Amniotic stem cell (primary cell): ENCODE measurements around the gene PROM1.

Experiments
- DNase-seq: peaks from one replicate; lab custom pipeline; 2025; lab: John Stamatoyannopoulos, UW

The PROM1 gene

GRCh38 chr4:16065066-16065465 is 18.8 kb downstream of the PROM1 start:
- no peak for DNase-seq

DNA sequence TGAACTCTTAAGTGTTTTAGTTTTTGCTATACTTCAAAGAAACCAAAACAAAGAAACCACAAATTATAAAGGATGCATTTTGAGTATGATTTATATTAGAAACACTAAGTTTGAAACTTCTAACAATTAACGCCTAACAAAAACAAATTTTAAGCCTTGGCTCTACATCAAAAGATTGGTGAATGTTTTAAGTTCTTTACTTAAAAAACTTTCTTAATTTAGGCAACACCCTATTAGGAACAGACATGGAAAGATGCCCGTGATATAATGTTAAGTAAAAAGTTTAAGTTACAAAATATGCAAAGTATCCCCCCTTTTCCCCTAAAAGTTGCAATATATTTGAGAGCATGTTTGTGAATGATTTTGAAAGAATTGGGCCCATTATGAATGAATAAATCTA is 21.2 kb downstream of the PROM1 start:
- DNase-seq: no peak

- no peak for DNase-seq
Measured at GRCh38 chr4:16056681-16057385, 27.0 kb downstream of the PROM1 start.

GRCh38 chr4:16055873-16056272 is 27.9 kb downstream of the PROM1 start:
- DNase-seq: no peak

- no peak for DNase-seq
Measured at GRCh38 chr4:16055471-16055870, 28.4 kb downstream of the PROM1 start.

GRCh38 chr4:16052939-16053338 is 30.9 kb downstream of the PROM1 start:
- no peak for DNase-seq

- DNase-seq: no peak
Measured at GRCh38 chr4:16051980-16052379, 31.8 kb downstream of the PROM1 start.

DNA sequence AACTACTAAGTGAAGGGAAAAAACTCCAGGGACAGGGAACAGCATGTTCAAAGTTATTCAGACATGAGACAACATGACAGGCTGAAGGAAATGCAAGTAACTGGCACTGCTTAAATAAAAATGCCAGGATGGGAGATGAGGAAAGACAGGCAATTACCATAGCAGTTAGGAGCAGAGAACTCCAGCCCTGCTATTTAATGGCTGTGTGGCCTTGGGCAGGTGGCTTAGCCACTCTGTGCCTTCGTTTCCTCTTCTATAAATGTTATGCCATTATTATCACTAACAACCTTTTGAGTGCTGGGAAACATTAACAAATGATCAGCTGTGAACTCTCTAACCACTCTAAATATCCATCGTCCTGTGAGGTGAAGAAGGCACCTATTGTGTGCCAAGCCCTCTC is 32.7 kb downstream of the PROM1 start:
- no peak for DNase-seq

- no peak for DNase-seq
Measured at GRCh38 chr4:16050669-16051068, 33.2 kb downstream of the PROM1 start.

DNA sequence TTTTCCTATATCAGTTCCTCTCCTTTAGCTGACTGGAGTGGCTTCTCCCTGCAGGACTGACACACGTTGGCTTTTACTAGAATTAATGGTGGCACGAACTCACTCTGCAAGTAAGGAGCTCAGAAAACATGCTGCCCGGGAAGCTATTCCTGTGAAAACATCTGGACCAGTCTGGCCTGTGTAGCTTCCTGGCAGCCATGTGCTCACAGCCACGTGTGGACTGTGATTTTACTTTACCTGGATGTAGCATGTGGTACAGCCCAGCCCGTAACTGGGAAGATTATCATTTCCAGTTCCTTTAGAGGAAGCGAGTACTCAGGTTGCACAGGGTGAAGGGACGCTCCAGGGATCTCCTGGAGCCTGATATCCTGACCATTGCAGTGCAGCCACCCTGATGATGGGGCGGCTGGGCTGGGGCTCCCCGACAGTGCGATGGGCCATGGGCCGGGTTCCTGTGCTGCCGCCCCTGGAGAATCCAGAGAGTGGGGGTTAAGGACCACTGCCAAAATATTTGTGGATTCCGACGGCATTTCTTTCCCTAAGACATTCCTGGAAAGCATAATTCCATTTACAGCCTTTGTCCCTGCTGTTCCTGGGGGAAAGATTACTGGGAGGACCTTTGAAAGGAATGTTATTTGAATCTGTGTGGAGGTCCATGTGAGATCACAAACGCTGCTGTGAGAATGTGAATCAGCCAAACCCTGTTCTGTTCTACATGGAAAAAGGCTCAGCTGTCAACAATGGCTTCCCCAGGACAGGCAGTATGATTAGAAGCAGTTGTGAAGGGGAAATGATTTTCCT is 35.0 kb downstream of the PROM1 start:
- DNase-seq: no peak

DNA sequence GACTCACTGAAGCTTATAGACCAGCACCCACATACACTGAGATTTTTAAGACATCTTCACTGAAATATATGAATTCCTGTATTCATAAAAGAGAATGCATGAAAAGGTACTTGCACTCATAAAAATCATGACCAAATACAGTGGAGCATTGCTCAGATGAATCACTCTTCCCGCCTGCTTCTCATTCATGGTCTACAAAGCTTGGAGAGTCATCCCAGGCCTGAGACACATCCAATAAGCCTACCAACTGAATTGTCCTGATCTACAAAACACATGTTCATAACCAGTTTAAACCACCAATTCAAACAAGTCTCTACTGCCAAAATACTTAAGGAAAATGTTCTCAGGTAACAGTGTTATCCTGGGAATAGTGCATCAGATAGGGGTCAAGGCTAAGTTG is 38.1 kb downstream of the PROM1 start:
- DNase-seq: no peak

GRCh38 chr4:16043642-16044498 is 40.0 kb downstream of the PROM1 start:
- no peak for DNase-seq

GRCh38 chr4:16039139-16039538 is 44.7 kb downstream of the PROM1 start:
- no peak for DNase-seq

- no peak for DNase-seq
Measured at GRCh38 chr4:16037901-16038300, 45.9 kb downstream of the PROM1 start.

GRCh38 chr4:16035843-16036242 is 48.0 kb downstream of the PROM1 start:
- no peak for DNase-seq

DNA sequence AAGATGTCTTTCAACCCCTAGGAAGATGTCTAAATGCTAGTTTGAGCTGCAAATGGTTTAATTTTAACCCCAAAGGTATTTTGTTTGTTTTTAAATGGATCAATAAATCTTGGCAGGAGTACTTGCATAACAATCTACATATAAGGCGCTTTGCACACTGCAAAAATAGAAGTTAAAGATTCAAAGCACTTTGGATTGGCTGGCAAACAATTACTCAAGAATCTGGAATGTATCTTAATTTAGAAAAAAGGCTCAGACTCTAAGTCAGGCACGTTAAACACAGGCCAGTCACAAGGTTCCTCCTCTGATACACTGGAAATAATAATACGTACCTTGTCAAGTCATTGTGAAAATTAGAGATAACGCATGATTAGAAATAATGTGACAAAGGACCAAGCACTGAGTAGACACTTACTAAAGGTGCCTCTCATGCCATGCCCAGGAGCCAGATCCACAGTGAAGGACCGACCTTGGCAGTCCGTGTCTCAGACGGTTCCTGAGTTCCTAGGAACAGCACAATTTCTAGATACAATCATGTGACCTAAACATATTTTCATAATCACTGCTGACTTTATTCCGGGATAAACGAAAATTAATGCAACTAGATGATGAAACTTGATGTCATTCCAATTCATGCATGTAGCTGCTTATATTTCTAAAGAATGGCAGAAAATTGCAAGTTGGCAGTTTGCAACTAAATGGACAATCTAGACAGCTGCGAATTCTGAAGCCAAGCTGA is 49.6 kb downstream of the PROM1 start:
- DNase-seq: peak; percentile 29

GRCh38 chr4:16032396-16032770 is 51.4 kb downstream of the PROM1 start:
- DNase-seq: no peak

GRCh38 chr4:16031546-16032395 is 52.1 kb downstream of the PROM1 start:
- DNase-seq: no peak

DNA sequence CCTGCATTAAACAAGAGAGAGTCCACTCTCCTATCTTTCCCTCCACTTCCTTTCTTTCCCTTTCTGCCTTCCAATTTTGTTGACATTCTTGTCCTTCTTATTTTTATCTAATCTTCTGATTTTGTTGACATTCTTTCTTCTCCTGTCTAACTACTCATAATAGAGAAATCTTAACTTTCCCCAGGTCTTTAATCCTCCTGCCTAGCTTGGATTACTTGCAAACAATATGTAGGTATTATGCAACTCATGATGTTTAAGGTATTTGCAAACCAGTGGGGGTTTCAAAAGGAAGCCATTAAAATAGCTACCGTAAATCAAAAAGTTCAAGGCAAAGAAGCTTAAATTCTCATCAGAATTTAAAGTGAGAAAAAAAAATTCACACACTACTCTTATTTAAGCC is 53.9 kb downstream of the PROM1 start:
- DNase-seq: no peak

- peak; percentile 25 for DNase-seq
Measured at GRCh38 chr4:16029262-16029661, 54.6 kb downstream of the PROM1 start.

GRCh38 chr4:16027626-16028025 is 56.2 kb downstream of the PROM1 start:
- DNase-seq: no peak
